ENCODE measurements around the gene FAM219B.
"Not testable (repeated sequence)": the region's sequence is repeated elsewhere in the genome, so short reads cannot be mapped to it uniquely, and the experiment has no call there.

- TF ChIP-seq CTCF (IDR thresholded peaks at IDR 0.05); USF2 (CRISPR knock-in tag; IDR thresholded peaks at IDR 0.05); FOXP1 (CRISPR knock-in tag; IDR thresholded peaks at IDR 0.05; ENCODE audit: borderline replicate concordance): not testable (repeated sequence)
These were observed 28.5 kb upstream of the FAM219B start for GRCh38 chr15:74935193-74935592.
